NCI-H526 (cell line): Measurements from ENCODE around the gene FBP1.
A peak's percentile ranks its signal among the peaks of the same experiment; 100 is the strongest.

Experiments
- DNase-seq, 2 experiments: peaks; one replicate each; lab custom pipeline; 2025; lab: John Stamatoyannopoulos, UW

The FBP1 gene

DNA sequence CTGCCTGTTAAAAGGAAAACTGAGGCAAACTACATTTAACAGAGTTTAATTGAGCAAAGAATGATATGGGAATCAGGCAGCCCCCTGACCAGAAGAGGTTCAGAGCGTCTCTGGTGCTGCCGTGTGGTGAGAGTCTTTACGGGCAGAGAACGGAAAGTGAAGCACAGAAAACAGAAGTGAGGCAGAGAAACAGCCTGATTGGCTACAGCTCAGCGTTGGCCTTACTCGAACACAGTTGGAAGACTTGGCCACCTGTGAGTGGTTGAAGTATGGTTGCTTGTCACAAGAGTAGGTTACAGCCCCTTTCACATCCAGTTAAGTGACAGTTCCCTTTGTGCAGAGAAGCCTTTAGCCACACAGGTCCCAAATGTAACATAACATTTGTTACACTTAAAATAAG, 16.9 kb upstream of the FBP1 start:
- peak in 1 of 2 experiments; percentile 14 for DNase-seq

DNA sequence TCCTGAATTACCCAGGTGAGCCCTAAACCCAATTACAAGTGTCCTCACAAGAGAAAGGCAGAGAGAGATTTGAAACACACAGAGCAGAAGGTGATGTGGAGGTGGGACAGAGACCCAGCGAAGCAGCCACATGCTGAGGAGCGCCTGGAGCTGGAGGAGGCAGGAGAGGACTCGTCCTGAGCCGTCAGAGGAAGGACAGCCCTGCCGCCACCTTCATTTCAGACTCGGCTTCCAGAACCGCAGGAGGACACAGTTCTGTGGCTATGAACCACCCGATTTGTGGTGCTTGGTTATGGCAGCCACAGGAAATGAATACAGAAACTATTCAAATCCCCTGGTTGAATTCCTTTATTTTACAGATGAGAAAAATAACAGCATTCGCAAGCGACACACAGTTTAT, 16.4 kb upstream of the FBP1 start:
- DNase-seq = no peak

DNA sequence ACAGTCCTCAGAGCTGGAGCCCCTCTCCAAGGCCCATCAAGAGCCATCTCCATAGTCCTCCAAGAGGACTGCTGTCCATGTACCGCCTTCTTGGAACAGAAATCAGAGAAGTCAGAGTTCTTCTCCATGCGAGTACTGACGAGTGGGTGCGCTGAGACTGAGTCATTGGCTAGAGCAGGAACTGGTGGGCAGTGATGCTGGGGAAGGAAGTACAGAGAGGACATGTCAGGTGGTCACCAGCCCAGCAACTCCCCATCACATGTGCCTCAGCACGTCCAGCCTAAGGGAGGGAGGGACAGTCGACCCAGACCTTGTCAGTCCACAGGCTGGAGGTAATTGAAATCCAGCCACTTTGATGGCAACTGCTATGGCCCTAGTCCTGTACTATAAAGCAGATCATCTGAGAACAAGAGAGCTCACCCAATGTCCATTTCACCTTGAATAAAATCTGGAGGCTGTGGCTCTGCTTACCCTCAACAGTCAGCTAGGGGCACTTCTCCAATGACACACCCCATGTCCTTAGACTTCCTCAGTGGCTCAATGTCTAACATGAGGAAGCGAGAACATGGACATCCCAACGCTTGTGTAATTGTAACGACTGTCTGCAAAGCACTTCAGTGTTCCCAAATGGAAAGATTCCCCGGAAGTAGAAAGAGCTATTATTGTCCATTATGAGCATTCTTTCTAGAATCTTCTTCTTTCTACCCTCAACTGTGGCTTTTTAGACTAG, 15.0 kb upstream of the FBP1 start:
- DNase-seq = no peak

GRCh38 chr9:94650949-94651348, 11.6 kb upstream of the FBP1 start:
- no peak for DNase-seq

DNA sequence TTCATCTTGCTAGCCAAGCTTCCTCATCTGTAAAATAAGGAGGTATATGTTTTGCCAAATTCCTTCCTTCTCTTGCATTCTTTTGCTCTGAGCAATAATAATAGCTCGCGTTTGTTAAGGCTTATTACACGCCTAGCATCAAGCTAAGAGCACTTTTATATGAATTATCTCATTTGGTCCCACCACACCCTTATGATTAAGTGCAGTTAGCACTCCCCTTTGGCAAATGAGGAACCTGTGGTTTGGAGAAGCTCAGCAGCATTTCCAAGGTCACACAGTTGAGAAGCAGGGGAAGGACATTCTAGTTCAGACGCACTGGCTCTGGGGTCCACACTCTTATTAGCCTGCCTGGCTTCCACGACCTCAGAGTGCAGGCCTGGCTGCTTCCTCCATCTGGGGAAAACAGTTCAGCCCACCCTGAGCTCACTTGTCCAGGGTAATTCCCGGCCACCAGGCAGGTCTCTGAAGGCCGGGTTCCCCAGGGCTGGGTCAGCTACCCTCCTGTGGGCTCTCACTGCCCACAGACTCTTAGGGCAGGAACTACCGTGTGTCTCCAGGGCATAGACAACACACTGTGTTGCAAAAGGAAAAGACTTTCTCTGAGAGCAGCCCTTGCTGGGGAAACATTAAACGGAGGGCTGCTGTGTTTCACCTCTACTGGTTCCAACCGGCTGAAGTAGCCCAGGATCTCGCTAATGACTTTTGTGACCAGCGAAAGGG, 9.9 kb upstream of the FBP1 start:
- no peak for DNase-seq

DNA sequence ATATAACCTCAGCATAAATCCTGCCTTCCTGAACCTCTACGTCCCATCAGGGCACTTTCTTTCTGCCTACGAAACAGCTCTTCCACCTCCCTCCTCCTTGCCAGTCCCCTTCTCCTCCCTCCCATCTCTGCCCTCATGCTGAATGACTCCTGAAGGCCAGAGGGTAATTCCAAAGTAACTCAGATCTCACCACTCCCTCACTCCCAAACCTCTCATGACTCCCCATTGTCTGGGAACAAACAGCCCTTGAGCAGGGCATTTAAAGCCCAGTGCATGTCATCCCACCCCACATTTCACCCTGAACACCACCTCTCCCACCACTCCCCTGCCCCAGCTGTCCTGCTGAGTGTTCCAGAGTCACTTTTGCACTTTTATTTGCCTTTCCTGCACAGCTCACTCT, 8.9 kb upstream of the FBP1 start:
- no peak for DNase-seq

GRCh38 chr9:94645901-94646300, 6.6 kb upstream of the FBP1 start:
- no peak for DNase-seq

GRCh38 chr9:94644543-94644942, 5.2 kb upstream of the FBP1 start:
- no peak for DNase-seq

DNA sequence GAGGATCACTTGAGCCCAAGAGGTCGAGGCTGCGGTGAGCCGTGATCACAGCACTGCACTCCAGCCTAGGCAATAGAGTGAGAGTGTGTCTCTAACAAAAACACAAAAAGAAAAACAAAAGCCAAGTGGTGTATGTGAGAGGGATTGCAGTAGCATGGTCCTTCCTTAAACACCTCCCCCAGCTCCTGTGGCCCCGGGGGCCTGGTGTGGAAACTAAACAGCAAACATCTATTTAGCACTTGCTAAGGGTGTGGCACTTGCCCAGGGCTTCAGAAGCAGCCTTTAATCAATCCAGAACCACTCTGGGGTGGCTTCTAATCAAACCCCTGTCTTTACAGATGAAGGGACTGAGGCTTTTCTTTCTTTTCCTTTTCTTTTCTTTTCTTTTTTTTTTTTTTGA, 4.4 kb upstream of the FBP1 start:
- DNase-seq = no peak

- no peak for DNase-seq
Measured at GRCh38 chr9:94643176-94643575, 3.9 kb upstream of the FBP1 start.

GRCh38 chr9:94642501-94642900, 3.2 kb upstream of the FBP1 start:
- DNase-seq = no peak

DNA sequence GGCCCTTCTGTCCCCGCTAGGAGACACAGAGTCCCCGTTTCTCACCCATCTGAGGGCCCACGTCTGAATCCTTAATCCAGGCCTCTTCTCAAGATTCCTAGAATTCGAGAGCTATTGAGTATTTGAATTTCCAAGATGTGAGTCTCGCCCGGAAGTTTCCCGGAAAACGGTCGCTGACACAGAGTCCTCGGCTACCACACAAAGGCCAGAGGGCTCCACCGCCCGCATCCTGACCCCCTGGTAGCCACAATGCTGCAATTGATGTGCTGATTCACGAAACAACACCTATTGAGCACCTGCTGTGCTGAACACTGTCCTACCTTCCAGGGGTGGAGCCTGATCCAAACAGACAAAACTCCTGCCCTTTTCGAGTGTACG, 670 bp upstream of the FBP1 start:
- DNase-seq = no peak

DNA sequence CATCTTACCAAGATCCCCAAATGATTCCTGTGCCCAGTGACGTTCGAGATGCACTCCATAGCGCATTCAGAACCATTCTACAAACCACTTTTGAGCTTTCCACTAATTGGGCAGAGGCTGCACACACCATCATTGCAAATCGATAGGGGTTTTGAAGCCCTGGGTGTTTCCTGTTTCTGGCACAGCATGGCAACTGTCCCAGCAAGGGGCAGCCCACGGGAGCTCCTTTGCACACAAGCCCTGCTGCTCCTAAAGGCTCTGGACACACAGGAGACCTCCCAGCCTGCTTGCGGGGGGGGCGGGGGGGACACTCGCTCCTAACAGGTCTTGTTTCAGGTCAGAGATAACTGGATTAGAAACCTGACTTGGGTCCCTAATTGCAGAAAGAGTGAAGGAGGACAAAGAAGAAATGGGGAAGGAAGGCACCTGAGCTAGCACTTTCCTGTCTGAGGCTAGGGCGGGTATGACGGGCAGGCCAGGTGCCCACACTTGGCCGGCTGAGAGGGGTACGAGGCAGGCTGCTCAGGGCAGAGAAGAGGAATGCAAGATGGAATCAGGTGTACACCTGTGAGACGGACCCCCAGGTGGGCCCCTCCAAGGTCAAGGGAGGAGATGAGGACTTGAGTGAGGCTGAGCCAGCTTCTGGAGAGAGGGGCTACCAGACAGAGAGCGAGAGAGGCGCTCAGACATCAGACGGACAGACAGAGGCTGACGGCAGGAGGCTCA, 820 bp downstream of the FBP1 start:
- no peak for DNase-seq

GRCh38 chr9:94632737-94633136, 6.6 kb downstream of the FBP1 start:
- no peak for DNase-seq

DNA sequence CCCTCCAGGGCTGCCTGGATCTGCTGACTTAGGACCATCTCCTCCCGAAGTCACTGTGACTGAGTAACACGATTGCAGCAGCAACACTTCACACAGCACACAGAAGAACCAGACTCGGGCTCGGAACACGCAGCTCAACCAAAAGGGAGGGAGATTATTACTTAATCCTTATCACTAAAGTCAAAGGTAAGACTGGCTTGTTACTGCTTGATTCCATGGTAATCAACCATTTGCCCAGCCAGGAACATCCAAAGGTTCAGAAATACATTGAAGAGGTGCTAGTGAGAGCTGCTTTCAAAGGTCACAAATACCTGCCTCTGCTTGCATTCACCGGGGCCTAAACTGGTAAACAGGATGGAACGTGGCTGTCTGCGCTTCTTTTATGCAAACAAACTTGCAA, 7.7 kb downstream of the FBP1 start:
- no peak for DNase-seq

GRCh38 chr9:94630833-94631232, 8.5 kb downstream of the FBP1 start:
- no peak for DNase-seq

- no peak for DNase-seq
Measured at GRCh38 chr9:94630281-94630680, 9.0 kb downstream of the FBP1 start.

DNA sequence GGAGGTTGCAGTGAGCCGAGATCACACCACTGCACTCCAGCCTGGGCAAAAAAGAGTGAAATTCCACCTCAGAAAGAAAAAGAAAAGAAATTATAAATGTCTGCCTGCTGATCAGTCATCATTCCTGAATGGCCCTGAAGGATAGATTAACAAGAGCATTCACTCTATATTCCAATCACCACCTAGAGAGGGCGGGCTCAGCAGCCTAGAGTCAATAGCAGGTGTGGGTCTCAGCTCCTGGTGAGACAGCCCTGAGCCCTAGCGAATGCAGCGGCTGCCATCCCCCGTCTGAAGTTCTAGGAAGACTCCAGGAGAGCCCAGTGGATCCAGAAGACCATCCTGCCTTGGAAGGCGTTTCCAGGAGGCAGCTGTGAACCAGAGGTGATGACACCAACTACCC, 12.0 kb downstream of the FBP1 start:
- no peak for DNase-seq

DNA sequence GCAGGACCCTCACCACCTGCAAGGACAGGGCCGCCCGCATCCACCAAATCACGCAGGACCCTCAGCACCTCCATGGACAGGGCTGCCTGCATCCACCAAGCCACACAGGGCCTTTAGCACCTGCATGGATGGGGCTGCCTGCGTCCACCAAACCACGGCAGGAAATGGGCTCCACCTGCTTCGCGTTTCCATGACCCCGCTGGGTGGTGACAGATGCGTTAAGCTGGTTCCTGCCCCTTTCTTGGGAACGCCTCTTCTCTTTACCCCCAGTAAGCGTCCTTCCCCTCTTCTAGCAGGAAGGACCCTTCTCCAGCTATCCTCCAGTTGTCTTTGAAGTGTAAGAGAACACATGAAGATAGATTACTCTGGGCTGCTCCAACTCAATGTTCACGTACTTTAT, 13.5 kb downstream of the FBP1 start:
- no peak for DNase-seq

DNA sequence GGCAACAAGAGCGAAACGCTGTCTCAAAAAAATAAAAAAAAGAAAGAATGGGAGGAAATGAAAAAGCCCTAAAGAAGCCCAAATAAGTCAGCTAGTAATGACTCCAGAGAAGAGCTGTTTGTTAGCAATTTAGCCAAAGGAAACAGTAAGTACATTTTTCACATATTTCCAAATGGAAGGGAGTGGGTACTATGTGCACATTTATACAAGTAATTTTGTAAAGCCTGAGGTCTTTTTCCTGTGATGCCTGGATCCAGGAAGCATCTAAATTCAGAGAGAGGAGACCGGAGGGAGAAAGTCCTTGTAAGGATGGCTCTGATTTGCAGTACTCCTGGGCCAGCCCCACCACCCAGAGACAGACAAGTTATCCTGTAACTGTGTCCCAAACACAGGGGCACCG, 14.7 kb downstream of the FBP1 start:
- DNase-seq = no peak

- peak; percentile 26 to 52 for DNase-seq
Measured at GRCh38 chr9:94623253-94623652, 16.1 kb downstream of the FBP1 start.

DNA sequence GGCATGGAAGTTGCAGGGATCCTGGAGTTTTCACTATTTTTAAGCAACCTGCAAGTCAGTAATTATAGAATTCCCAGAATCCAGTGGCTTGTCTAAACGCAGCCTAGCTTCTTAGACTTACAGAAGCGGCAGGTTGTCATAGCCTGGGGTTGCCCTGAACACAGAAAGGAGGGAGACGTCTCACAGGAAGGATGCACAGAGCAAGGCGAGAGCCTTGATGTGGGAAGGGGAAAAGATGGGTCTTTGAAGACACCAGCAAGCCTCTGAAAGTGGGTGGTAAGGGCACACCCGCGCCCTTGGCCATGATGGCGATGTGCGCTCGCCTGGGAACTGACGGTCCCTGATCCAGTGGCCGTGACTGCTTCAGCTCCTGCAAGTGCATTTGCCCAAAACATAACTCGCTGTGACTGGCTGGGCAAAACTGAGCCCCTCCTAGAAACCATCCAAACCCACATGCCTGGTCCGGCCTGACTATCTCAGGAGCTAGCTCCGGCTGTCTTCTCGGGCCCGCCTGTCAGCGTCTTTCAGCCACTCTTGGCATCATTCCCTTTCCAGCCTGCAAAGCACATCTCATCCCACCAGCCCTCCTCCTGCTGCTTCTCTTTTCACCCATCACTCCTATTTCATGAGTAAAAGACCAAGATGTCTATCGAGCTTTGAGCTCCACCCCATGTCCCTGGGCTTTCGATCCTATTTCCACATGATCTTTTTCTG, 17.1 kb downstream of the FBP1 start:
- no peak for DNase-seq

DNA sequence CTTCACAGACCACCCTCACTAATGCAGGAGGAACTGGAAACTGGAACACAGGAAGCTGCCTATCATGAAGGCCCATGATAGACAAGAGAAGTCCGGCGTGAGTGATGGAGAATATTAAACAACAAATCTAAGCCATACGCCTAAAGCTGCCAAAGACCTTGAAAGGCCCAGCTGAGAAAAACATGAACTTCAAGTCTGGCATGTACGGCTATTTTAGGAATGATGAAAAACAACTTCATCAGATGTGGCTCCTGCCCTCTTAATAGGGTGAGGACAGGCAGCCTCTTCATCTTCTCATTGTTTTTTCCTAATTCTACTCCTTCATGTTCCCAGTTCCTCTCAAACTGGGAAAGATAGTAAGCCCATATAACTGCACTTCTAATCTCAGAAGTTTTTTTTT, 20.3 kb downstream of the FBP1 start:
- DNase-seq = no peak
